Measurements from ENCODE around the gene ANKRD45.
A peak's percentile ranks its signal among the peaks of the same experiment; 100 is the strongest.
"Not testable (repeated sequence)": the region's sequence is repeated elsewhere in the genome, so short reads cannot be mapped to it uniquely, and the experiment has no call there.

The ANKRD45 gene, protein sequence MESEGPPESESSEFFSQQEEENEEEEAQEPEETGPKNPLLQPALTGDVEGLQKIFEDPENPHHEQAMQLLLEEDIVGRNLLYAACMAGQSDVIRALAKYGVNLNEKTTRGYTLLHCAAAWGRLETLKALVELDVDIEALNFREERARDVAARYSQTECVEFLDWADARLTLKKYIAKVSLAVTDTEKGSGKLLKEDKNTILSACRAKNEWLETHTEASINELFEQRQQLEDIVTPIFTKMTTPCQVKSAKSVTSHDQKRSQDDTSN
- total RNA-seq = 0 reads per million in 2 experiments

DNA sequence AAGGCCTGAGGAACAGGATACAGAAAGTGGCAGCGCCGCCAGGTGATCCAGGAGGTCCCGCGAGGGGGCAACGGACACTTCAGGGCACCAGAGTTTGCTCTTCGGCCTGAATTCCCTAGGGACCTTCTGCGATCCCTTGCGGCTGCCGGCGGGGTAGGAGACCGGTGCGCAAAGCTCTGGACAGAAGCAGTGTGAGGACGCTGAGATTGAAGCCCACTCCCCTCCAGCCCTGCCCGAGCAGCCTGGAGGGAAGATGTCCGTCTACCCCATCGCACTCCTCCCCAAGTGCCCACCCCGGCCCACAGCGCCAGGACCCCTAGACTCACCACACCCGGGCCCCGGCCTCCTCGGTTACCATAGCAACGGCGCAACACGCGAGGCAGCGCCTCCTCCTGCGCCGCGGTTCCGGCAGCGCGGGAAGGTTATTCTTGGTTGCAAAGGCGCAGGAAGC, at the start of gene ANKRD45:
ANKRD45 (minus strand) TSS at position 361 of the 451 bp plus-strand sequence. CDS start 10,433 bp downstream, outside the sequence.
- DNase-seq (ENCODE audit: low read depth) = no peak

GRCh38 chr1:173717238-173717637, 47.6 kb upstream of the ANKRD45 start:
- DNase-seq (ENCODE audit: low read depth) = no peak

DNA sequence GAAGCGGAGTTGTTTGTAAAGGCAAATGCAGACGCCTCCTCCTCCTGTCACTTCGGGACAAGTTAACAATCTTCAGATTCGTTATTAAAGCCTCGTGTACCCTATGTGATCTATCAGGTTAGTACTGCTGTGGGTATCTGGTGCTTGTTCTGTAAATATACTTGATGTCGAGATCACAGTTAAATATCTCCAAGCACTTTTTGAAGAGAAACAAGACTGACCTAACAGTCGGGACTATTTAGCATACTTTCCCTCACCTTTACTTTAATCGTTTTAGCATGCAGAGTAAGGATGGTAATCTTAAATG, 45.8 kb upstream of the ANKRD45 start:
- no peak for DNase-seq (ENCODE audit: low read depth)

GRCh38 chr1:173714759-173715537, 45.3 kb upstream of the ANKRD45 start, which contains the start of gene KLHL20:
TSS of gene KLHL20 (plus strand) at chr1:173714981. CDS start at chr1:173716044, 1,063 bp downstream.
- peak; percentile 80 for DNase-seq (ENCODE audit: low read depth)

GRCh38 chr1:173714441-173714758, 44.7 kb upstream of the ANKRD45 start:
- no peak for DNase-seq (ENCODE audit: low read depth)

DNA sequence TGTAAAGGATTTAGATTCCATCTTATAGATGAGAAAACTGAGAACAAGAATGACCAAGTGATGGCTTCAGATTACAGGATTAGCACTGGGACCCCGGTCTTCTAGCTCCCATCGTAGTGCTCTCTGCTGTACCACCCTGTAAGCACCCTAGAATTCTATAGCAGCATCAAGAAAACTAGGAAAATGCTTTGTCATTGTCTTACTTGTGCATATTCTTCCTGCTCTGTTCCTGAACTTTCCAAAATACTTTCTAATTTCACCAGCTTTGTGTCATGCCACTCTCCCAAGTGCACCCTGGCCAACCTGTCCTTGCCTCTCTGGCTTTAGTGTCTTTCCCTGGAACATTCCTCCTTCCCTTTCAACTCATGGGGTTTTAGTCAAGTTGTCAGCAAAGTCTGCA, 39.1 kb upstream of the ANKRD45 start:
- no peak for DNase-seq (ENCODE audit: low read depth)

- DNase-seq (ENCODE audit: low read depth) = no peak
These were observed 35.5 kb upstream of the ANKRD45 start for GRCh38 chr1:173705117-173705516.

GRCh38 chr1:173702736-173703135, 33.1 kb upstream of the ANKRD45 start:
- DNase-seq (ENCODE audit: low read depth) = no peak

DNA sequence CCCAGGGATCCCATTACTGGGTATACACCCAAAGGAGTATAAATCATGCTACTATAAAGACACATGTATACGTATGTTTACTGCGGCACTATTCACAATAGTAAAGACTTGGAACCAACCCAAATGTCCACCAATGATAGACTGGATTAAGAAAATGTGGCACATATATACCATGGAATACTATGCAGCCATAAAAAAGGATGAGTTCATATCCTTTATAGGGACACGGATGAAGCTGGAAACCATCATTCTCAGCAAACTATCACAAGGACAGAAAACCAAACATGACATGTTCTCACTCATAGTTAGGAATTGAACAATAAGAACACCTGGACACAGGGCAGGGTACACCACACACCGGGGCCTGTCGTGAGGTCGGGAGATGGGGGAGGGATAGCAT, 31.6 kb upstream of the ANKRD45 start:
- DNase-seq (ENCODE audit: low read depth) = not testable (repeated sequence)

DNA sequence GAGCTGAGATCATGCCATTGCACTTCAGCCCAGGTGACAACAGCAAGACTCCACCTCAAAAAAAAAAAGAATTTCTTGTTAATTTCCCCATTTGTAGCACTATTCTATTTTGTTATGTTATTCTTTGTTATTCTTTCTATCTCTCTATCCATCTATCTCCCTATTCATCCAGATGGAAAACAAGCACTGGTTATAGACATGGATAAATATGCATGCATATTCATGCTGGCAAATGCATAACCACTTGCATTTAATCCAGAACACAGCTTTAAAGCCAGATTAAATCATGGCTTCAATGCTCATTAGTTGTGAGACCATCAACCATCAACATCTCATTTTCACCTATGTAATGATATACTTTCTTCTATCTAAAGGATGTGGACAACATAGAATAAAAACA, 23.6 kb upstream of the ANKRD45 start:
- no peak for DNase-seq (ENCODE audit: low read depth)

DNA sequence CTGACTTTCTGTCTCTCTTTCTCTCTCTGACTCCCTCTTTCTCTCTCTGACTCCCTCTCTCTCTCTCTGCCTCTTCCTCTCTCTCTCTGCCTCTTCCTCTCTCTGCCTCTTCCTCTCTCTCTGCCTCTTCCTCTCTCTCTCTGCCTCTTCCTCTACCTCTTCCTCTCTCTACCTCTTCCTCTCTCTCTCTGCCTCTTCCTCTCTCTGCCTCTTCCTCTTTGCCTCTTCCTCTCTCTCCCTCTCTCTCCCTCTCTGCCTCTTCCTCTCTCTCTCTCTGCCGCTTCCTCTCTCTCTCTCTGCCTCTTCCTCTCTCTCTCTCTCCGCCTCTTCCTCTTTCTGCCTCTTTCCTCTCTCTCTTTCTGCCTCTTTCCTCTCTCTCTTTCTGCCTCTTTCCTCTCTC, 18.6 kb upstream of the ANKRD45 start:
- DNase-seq (ENCODE audit: low read depth) = no peak

DNA sequence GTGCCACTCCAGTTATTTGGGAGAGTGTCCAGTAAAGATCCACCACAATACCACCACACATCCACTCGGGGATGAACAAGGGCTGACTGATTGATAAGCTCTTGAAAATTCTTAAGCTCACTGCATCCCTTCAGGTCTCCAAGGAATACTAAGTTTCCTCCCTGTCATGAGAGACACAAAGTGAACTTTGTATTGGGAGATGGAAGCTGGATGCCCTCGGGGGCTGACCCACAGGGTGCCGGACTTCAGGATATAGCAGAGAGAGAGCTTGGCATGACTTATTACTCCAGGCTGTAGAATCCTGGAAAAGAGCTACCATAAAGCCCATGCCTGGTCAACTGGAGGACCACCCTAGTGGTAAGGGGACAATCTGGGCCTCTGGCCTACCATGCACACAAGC, 15.5 kb upstream of the ANKRD45 start:
- DNase-seq (ENCODE audit: low read depth) = not testable (repeated sequence)

- not testable (repeated sequence) for DNase-seq (ENCODE audit: low read depth)
These were observed 14.2 kb upstream of the ANKRD45 start for GRCh38 chr1:173683838-173684237.

DNA sequence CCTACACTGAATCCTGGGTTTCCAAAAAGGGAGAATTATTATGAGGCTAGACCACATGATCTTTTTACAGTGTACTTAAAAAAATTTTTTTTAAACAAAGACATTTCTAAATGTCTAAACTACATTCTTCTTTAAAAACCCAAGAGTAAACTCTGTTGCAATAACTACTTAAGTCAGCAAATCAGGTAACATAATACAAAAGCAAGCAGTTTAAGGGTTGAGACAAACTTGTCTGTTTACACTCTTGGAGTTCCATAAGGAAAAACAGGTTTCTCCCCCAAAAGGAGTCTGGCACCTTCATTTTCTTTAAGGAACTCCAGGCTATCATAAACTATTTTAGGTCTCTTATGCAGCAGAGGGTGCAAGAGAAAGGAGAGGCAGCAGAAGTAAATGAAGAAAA, 12.5 kb upstream of the ANKRD45 start:
- no peak for DNase-seq (ENCODE audit: low read depth)

- not testable (repeated sequence) for DNase-seq (ENCODE audit: low read depth)
These were observed 10.5 kb upstream of the ANKRD45 start for GRCh38 chr1:173680152-173680551.

DNA sequence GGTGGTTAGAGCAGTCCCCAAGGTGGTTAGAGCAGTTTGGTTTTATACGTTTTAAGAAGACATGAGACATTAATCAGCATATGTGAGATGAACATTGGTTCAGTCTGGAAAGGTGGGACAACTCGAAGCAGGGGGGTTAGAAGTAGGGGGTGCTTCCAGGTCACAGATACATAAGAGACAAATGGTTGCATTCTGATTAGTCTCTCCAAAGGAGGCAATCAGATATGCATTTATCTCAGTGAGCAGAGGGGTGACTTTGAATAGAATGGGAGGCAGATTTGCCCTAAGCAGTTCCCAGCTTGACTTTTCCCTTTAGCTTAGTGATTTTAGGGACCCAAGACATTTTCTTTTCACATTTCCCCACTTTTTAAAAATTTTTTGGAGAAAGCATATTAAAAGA, 4.8 kb upstream of the ANKRD45 start:
- not testable (repeated sequence) for DNase-seq (ENCODE audit: low read depth)

DNA sequence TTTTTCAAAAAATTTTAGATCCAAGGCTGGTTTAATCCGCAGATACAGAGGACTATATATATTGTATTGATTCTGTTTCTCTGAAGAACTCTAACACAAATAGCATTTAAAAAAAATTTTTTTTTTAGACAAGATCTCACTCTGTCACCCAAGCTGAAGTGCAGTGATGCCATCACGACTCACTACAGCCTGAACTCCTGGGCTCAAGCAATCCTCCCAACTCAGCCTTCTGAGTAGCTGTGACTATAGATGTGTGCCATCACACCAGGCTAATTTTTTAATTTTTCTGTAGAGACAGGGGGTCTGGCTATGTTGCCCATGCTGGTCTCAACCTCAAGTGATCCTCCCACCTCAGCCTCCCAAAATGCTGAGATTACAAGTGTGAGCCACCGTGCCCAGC, 3.0 kb downstream of the ANKRD45 start:
- no peak for DNase-seq (ENCODE audit: low read depth)

DNA sequence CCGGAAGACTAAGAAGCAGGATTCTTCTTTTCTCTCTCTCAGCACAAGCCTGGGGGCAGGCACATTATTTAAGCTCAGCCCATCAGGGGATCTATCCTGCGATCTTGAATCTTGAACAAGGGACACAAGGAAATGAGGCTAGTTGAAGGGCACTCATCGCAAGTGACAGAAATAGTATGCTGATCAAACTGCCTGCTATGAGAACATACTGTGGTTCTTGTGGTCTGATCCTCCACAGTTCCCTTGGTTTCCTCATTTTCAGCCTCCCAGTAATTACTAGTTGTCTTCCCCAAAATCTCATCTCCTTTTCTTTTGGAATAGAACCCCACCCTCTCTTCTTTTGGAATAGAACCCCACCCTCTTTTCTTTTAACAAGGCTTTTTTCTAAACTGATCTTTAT, 6.5 kb downstream of the ANKRD45 start:
- DNase-seq (ENCODE audit: low read depth) = no peak

GRCh38 chr1:173661763-173662162, 7.9 kb downstream of the ANKRD45 start:
- no peak for DNase-seq (ENCODE audit: low read depth)

- DNase-seq (ENCODE audit: low read depth) = no peak
These were observed 8.4 kb downstream of the ANKRD45 start for GRCh38 chr1:173661271-173661670.

GRCh38 chr1:173660306-173660705, 9.3 kb downstream of the ANKRD45 start:
- DNase-seq (ENCODE audit: low read depth) = no peak

DNA sequence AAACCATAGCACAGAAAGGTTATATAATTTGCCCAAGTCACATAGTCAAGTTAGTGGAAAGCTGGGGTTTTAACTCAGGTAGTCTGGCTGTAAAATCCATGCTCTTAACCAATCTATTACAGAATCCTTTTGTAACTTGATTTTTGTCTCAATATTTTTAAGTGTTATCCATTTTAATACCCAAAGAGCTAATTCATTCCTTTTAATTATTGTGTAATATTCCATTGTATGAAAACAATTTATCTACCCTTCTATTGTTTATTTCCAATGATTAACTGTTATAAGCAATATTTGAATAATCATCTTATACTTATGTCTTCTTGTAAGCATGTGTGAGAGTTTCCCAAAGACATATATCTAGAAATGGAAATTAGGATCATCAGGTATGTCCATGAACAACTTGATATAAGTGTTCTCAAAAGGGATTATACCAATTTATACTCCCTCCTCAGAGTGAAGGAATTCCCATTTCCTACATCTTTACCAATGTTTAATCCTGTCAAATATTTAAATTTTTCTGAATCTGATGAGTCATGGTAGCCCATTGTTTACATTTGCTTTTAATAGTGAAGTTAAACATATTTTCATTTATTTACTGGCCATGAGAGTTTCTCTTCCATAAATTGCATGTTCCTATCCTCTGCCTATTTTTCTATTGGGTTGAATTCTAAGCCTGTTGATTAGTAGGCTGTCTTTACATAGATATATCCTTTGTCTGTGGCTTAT, 20.6 kb downstream of the ANKRD45 start:
- no peak for DNase-seq (ENCODE audit: low read depth)

DNA sequence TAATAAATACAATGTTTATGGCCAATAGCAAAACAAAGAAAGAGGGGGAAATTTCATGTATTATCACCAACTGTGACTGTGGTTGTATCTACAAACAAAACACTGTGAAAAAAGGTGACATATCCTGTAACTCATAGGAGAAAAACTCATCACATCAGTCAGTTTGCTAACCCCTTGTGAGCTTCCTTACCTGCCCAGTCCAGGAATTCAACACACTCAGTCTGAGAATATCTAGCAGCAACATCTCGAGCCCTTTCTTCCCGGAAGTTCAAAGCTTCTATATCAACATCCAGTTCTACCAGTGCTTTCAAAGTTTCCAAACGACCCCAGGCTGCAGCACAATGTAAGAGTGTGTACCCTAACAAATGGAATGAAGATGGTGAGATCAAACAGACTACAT, 23.0 kb downstream of the ANKRD45 start:
- no peak for DNase-seq (ENCODE audit: low read depth)

All from T follicular helper cell (primary cell).